Right lobe of liver (tissue), 4 donors: ENCODE measurements around the gene RASSF10.

Experiments
- CTCF ChIP-seq, 4 donors: fragments of 200-600 bp in 3 of 4; fragments of 450-650 bp in 1 of 4; IDR thresholded peaks; one replicate each; pipeline versions ENCODE4 v1.5.1 to v1.8.0; 2016 to 2022; ENCODE audit warnings: antibody characterized with exemption in 4 of 4, mild to moderate bottlenecking in 2 of 4
- POLR2A ChIP-seq: fragments of 450-650 bp; IDR thresholded peaks from one replicate; pipeline ENCODE4 v1.6.1; 2017; ENCODE audit warnings: antibody characterized with exemption, mild to moderate bottlenecking
- donor health status: DM: no; HTN: no; CAD: no.
- donor health status: DM: no; HTN: no; CAD: no.
- donor health status: DM: no; HTN: yes; CAD: no.

DNA sequence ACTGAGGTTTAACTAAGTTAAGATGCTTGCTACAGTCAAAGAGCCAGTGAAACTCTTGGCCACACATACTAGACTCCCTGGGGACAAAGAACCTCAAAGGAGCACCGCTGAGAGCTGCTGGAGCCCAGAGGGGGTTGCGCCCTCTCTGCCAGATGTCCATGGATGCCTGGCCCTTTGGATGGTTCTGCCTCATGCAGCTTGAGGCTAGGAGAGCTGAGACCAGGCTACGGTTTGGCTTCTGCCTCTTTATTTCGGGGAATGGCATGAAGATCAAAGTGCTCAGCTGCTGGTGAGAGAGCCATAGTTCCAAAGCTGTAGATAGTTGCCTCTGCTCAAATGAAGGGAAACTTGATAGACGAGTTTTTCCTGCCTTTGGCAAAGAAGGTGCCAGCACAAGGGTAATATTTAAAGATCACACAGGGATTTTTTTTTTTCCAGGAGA lies 43.0 kb downstream of the RASSF10 start:
- TF ChIP-seq POLR2A = no peak
- TF ChIP-seq CTCF (IDR thresholded peaks at IDR 0.05) = no peak
